T-helper 2 cell treated with Interferon-gamma antibody and Interleukin-4, amounts not matched to agents 5 μg/mL and 100 μg/mL, for 36 hours (primary cell): ENCODE data around the gene KIFC1.
A peak's percentile ranks its signal among the peaks of the same experiment; 100 is the strongest.

ENCODE experiments used
- DNase-seq: peaks from one replicate; pipeline ENCODE4 v3.0.0; 2021; ENCODE audit warnings: low spot score
- H3K27ac Mint-ChIP-seq: one replicate; pipeline ENCODE4 v1.8.0; 2021; ENCODE audit warnings: mild to moderate bottlenecking, mixed read lengths
- H3K27me3 Mint-ChIP-seq: one replicate; pipeline ENCODE4 v1.8.0; 2021; ENCODE audit warnings: low read depth, mixed read lengths
- H3K36me3 Mint-ChIP-seq: one replicate; pipeline ENCODE4 v1.8.0; 2021; ENCODE audit warnings: low read depth, mixed read lengths
- H3K4me1 Mint-ChIP-seq: one replicate; pipeline ENCODE4 v1.8.0; 2021; ENCODE audit warnings: low read depth, mixed read lengths
- H3K4me3 Mint-ChIP-seq: one replicate; pipeline ENCODE4 v1.8.0; 2022; ENCODE audit warnings: mild to moderate bottlenecking, moderate library complexity, mixed read lengths
- H3K9me3 Mint-ChIP-seq: one replicate; pipeline ENCODE4 v1.8.0; 2021; ENCODE audit warnings: mixed read lengths

KIFC1 gene

DNA sequence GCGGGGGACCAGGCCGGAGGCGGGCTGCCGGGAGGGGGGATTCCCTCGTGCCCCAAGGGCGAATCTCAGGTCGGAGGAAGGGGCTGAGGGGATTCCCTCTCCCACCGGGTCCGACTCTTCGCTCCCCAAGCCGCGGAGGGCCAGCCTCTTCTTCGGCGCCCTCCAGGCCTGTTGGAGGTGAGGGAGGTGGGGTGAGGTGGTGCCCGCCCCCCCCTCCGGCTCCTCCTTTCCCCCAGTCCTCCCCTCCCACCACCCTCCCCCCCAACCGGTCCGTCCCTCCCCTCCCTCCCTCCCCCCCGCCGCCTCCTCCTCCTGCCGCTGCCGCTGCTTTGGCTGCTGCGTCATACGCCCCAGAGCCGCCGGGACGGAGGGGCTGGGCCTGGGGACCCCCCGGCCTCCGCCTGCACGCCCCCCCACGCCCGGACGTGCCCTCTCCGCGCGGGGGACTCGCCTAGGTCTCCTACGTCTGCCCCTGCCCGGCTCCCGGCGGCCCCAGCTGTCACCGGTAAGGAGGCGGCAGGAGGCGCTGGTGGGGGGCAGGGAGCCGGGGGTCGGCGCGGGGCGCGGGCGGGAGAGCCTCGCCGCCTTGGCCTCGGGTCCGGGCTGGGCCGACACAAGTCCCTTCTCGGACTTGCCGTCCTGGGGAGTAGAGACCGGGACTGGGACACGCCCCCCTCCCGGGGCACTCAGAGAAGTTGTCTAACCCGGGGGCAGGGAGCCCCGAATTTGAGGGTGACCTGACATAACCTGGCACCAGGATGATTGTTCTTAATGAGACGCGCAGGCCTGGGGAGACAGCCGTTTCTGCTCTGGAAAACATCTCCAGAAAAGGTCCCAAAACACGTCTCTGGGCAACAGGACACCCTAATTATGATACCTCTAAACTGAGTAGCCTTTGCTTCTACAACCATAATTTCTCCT, 19.3 kb downstream of the KIFC1 start, which contains the start of gene PHF1:
TSS of gene PHF1 (plus strand) at position 304 of the 921 bp plus-strand sequence. CDS start 1,250 bp downstream, outside the sequence.
- no peak for DNase-seq
- Mint-ChIP-seq H3K36me3 (peaks cover 60% of the 10 kb centered on the region), H3K27ac (peak within 1 kb of the TSS; percentile 97), H3K27me3 (no peaks in the 10 kb centered on the region), H3K9me3 (no peaks in the 10 kb centered on the region), H3K4me3 (peak within 1 kb of the TSS; percentile 88), H3K4me1 (peaks cover 35% of the 10 kb centered on the region)

DNA sequence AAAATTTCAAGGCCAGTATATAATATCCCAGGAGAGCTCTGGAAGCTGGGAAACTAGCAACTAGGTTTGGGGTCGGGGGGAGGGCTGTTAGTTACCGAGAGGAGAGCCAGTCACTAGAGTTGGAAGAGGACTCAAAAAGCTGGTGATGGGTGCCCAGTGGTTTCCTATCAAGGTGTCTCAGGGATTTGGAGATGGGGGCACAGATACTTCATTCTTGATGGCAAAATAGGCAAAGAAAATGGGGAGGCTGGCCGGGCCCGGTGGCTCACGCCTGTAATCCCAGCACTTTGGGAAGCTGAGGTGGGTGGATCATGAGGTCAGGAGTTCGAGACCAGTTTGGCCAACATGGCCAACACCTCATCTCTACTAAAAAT, 20.0 kb downstream of the KIFC1 start:
- Mint-ChIP-seq H3K4me3 (peak overlapping the region; percentile 80), H3K27ac (peak overlapping the region; percentile 83), H3K27me3 (no peaks in the 10 kb centered on the region), H3K9me3 (no peaks in the 10 kb centered on the region), H3K36me3 (peaks cover 58% of the 10 kb centered on the region), H3K4me1 (peaks cover 38% of the 10 kb centered on the region)
- DNase-seq, result no peak

DNA sequence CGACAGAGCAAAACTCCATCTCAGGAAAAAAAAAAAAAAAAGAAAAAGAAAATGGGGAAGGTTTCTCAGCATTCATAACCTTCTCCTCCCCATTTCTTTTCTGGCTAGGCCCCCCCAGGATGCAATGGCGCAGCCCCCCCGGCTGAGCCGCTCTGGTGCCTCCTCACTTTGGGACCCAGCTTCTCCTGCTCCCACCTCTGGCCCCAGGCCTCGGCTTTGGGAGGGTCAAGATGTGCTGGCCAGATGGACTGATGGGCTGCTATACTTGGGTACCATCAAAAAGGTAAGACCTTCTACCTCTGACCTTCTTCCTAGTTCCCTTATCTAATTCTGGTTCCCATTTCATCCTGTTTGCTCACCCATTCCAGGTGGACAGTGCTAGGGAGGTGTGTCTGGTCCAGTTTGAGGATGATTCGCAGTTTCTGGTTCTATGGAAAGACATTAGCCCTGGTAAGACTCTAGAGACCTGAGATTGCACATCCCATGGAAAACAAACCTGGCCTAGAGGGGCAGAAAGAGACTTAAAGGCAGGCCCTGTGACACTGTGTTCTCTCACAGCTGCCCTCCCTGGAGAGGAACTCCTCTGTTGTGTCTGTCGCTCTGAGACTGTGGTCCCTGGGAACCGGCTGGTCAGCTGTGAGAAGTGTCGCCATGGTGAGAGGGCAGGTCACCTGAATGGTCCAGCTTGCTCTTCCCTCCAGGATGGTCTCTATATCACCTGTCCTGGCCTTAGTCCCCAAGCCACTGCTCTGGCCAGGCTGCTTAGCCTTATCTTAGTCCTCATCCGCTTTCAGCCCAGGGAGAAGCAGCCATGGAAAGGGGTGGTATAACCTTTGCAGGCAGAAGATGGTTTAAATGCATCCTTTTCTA, 20.8 kb downstream of the KIFC1 start:
- no peaks in the 10 kb centered on the region for H3K9me3 Mint-ChIP-seq
- peak overlapping the region; percentile 64 for H3K27ac Mint-ChIP-seq
- peaks cover 53% of the 10 kb centered on the region for H3K36me3 Mint-ChIP-seq
- H3K4me1 Mint-ChIP-seq, result peaks cover 45% of the 10 kb centered on the region
- H3K27me3 Mint-ChIP-seq, result no peaks in the 10 kb centered on the region
- DNase-seq, result no peak
- peak overlapping the region; percentile 80 for H3K4me3 Mint-ChIP-seq

DNA sequence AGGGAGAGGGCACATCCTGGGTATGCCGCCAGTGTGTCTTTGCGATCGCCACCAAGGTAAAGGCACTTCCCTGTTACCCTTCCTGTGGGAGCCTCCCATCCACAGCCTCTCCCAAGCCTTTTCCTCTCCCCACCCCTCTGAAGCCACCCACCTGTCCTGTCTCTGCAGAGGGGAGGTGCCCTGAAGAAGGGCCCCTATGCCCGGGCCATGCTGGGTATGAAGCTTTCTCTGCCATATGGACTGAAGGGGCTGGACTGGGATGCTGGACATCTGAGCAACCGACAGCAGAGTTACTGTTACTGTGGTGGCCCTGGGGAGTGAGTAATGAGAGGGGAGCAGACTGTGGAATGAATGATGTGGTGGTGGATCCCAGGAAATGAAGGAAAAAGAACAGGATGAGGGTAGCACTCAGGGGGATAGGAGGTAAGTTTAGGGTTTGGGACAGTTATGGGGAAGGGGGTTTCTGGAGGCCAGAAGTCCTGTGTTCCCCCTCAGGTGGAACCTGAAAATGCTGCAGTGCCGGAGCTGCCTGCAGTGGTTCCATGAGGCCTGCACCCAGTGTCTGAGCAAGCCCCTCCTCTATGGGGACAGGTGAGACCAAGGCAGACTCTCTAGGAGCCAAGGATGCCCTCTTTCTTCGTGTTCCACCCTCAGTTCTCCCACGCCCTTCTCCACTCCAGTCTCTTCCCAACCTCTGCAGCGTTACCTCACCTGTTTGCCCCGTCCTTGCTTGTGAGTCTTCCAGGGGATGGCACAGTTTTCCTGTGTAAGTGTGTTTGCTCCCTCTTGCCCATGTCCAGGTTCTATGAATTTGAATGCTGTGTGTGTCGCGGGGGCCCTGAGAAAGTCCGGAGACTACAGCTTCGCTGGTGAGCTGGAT, 21.9 kb downstream of the KIFC1 start:
- no peak overlapping the region for H3K4me3 Mint-ChIP-seq
- H3K9me3 Mint-ChIP-seq, result no peaks in the 10 kb centered on the region
- no peak for DNase-seq
- H3K4me1 Mint-ChIP-seq, result peaks cover 50% of the 10 kb centered on the region
- H3K27me3 Mint-ChIP-seq, result no peaks in the 10 kb centered on the region
- H3K27ac Mint-ChIP-seq, result peak overlapping the region; percentile 71
- peaks cover 43% of the 10 kb centered on the region for H3K36me3 Mint-ChIP-seq

DNA sequence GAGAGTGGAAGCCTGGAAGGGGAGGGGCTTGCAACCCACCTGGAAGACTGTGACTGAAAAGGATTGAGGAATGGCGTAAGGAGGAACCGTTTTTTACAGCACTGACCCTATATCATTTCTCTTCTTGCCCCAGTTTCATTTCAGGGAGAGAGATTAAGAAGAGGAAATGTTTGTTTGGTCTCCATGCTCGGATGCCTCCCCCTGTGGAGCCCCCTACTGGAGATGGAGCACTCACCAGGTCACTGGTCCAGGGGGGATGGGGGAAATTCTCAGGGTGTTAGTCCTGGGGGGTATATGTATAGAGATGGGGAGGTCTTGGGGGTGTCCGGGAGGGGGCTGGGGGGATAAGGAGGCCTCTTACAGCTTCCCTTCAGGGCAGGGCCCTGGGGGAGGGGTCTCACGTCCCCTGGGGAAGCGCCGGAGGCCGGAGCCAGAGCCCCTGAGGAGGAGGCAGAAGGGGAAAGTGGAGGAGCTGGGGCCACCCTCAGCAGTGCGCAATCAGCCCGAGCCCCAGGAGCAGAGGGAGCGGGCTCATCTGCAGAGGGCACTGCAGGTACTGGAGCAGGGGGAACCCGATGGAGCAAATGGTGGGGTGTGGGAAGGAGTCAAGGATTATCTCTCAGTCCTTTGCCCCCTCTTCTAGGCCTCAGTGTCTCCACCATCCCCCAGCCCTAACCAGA, 23.1 kb downstream of the KIFC1 start:
- Mint-ChIP-seq H3K4me3 (no peak overlapping the region), H3K36me3 (peaks cover 38% of the 10 kb centered on the region), H3K27me3 (no peaks in the 10 kb centered on the region), H3K27ac (peak overlapping the region; percentile 71), H3K4me1 (peaks cover 56% of the 10 kb centered on the region), H3K9me3 (no peaks in the 10 kb centered on the region)
- no peak for DNase-seq

DNA sequence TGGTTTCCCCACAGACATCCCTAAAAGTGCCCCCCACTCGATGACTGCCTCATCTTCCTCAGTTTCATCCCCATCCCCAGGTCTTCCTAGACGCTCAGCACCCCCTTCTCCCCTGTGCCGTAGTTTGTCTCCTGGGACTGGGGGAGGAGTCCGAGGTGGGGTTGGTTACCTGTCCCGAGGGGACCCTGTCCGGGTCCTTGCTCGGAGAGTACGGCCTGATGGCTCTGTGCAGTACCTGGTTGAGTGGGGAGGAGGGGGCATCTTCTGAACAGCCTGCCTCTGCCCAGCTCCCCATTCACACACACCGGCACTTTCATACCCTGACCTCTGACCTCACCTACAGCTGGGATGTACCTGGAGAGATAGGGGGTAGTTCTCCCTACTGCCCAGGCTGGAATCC, 24.2 kb downstream of the KIFC1 start:
- Mint-ChIP-seq H3K9me3 (no peaks in the 10 kb centered on the region), H3K27me3 (no peaks in the 10 kb centered on the region)
- no peak for DNase-seq

DNA sequence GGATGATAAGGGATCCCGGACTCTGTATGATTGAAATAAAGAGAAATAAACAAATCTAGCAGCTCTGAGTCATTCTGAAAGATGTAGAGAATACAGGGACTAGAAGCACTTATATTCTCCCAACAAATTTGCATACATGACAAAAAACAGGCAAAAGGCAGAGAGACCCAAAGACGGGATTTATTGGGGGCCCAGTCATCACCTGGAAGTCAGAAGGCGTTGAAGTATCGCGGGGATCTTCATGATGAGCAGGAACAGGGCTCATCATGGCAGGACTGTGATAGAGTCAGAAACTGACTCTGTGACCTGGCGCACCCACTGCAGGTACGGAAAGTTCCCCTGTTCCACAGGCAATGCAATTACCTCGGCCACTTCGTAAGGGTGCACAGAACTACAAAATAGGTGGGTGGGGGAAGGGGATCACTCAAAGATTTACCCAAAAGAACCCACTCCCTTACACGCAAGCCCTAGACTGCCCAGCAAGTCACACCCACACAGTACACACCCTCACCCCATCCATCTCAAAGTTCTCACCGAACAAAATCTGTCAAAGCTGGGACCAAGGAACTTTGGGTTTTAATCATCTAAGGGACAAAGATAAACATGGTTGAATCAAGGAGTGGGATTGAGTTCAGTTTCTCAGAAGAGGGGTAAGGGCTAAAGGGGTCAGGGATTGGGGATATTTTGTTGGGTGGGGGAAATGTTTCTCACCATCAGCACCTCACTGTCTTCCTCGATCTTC, 24.9 kb downstream of the KIFC1 start:
- Mint-ChIP-seq H3K27me3 (peaks cover 2% of the 10 kb centered on the region), H3K4me3 (peak overlapping the region; percentile 94), H3K36me3 (peaks cover 32% of the 10 kb centered on the region), H3K27ac (peak overlapping the region; percentile 99), H3K9me3 (no peaks in the 10 kb centered on the region), H3K4me1 (peaks cover 61% of the 10 kb centered on the region)
- DNase-seq, result peak; percentile 41

More for the DNA sequence above, 24.2 kb downstream of the KIFC1 start:
- peak overlapping the region; percentile 46 for H3K27ac Mint-ChIP-seq
- peaks cover 57% of the 10 kb centered on the region for H3K4me1 Mint-ChIP-seq
- peaks cover 34% of the 10 kb centered on the region for H3K36me3 Mint-ChIP-seq
- peak overlapping the region; percentile 94 for H3K4me3 Mint-ChIP-seq

DNA sequence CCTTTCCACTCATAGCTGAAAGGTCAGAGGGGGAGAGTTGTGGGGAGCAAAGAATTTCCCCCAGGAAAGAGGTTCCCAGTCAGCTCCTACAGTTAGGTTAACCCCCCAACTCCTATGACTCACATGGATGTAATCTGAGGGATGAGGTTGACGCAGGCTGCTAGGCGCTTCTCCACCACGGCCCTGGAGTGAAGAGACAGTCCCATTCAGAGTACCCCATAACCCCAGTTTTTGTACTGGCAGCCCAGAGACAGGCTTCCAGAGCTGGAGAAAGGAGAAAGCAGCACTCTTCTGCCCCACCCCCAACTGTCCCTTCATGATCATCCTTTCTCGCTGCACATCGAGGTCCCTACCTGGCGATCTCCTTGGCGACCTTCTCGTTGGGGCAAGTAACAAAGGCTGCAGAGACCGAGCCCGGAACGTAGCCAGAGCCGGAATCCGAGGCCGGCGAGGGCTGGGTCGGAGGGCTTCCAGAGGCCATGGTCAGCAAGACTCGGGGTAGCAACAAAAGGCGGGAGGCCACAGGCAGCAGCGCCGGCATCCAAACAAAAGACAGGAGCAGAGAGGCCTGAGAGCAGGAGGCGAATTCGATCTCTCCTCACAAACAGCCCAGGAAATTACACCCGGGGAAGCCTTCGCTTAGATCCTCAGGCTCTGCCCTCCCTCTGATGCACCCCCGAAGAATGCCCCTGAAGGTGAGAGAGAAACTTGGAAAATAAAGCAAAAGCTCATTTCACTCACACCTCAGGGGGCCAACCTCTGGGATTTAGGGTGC, 25.7 kb downstream of the KIFC1 start:
- Mint-ChIP-seq H3K4me3 (peak overlapping the region; percentile 94), H3K9me3 (no peaks in the 10 kb centered on the region), H3K27me3 (peaks cover 2% of the 10 kb centered on the region), H3K4me1 (peaks cover 63% of the 10 kb centered on the region), H3K36me3 (peaks cover 32% of the 10 kb centered on the region), H3K27ac (peak overlapping the region; percentile 99)
- peak; percentile 38 for DNase-seq

DNA sequence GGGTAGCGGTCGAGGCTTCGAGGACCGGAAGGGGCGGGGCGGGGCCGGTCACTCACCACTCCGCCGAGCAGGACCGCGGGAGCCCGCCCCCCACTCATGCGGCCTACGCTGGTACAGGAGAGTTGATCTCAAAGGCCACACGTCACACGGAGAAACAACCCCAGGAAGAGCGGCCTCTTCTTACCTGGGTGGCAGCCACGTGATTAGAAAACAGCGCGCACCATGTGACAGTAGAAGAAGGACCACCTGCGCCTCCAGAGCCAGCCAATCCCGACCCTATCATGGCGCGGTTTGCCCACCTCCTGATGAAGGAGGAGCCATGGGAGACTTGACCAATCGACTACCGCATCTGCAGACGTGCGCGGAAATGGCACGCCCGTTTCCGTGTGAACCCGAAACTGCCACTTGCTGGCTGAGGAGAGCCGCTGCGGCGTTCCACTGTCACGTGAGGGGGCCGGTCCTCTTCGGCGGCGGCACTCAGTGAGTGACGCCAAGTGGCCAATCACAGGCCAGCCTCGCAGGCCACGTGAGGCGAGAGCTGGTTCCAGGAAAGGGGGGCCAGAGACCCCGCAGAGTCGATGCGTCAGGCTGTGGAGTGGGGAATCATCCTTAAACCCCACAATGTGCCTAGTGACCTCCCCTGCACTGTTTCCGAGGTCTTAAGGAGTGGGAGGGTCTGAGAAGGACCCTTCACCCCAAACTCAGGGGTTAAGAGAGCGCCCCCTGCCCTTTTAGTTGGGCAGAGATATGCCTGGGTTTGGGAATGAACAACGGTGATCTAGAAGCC, 26.5 kb downstream of the KIFC1 start, which contains the start of gene CUTA:
TSS of gene CUTA (minus strand) at position 205 of the 787 bp plus-strand sequence. CDS start at position 98, 107 bp downstream.
- peaks cover 67% of the 10 kb centered on the region for H3K4me1 Mint-ChIP-seq
- no peaks in the 10 kb centered on the region for H3K9me3 Mint-ChIP-seq
- H3K4me3 Mint-ChIP-seq, result peak within 1 kb of the TSS; percentile 94
- peak within 1 kb of the TSS; percentile 99 for H3K27ac Mint-ChIP-seq
- H3K36me3 Mint-ChIP-seq, result peaks cover 31% of the 10 kb centered on the region
- peak; percentile 99 for DNase-seq
- H3K27me3 Mint-ChIP-seq, result peaks cover 2% of the 10 kb centered on the region

DNA sequence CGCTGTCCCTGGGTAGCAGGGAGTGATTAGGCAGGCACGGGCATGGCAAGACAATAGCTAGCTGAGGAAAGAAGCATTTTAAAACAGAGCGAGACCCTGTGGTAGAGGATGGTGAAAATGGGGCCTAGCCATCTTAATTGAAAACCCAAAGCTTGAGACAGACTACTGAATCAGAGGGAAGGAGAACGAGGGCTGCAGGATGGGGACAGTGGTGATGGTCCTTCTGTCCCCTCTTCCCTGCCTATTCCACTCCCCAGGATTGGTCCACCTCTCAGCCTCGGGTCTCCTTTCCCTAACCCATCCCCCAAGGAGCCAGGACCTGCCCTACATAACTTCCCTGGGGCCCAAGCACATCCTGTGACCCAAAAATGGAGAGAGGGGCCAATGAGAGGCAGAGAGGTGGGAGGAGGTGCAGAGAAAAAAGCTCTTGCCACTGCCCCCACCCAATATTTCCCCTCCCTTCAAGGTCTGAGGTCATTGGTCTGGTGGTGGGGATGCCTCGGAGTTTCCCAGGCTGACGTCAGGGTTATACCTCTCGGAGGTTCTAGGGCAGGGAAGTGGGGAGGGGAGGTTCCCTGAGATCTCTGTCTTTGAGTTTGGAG, 27.2 kb downstream of the KIFC1 start:
- Mint-ChIP-seq H3K9me3 (no peaks in the 10 kb centered on the region), H3K36me3 (peaks cover 35% of the 10 kb centered on the region), H3K4me3 (peak overlapping the region; percentile 94), H3K27me3 (peaks cover 2% of the 10 kb centered on the region), H3K27ac (peak overlapping the region; percentile 99), H3K4me1 (peaks cover 69% of the 10 kb centered on the region)
- peak; percentile 79 for DNase-seq
